ENCODE data around the gene DGKI. TPM values are rescaled to one million over a fixed set of nuclear protein-coding genes. Genes with fewer than 3 reads are reported as not detected.

Gene DGKI
- total RNA-seq, 1 donor from 2014 or later = 5.5 TPM

DNA sequence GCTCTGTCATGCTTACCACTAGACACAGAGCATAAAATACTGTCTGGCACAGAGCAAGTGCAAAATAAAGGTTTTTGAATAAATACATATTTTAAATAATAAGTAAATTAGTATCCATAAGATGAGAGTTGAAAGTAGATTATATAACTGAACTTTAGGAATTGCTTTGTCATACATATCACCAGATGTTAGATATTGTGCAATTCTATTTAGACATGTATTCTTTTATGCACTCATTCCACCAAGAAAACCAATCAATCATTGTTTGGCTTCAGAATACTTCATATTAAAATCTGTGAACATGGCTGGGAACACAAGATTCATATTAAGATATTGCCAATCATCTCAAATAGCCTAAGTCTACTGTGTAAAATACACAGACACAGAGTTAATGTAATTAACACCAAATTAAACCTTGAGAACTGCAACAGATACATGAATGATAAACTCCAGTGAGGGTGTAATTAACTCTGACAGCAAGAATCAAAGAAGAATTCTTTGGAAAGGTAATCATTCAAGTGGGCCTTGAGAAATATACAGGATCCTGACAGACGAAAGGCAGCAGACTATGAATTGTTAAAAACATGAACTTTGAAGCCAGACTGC, 302.2 kb downstream of the DGKI start:
- Mint-ChIP-seq H3K9me3 (no peaks in the 10 kb centered on the region), H3K27me3 (ENCODE audit: insufficient read depth, low read depth) (no peaks in the 10 kb centered on the region), H3K27ac (no peak overlapping the region), H3K4me1 (no peaks in the 10 kb centered on the region), H3K36me3 (no peaks in the 10 kb centered on the region), H3K4me3 (no peak overlapping the region)
- Histone ChIP-seq H3K27me3 (no peaks in the 10 kb centered on the region), H3K4me3 (no peak overlapping the region), H3K36me3 (no peaks in the 10 kb centered on the region), H3K4me1 (no peaks in the 10 kb centered on the region), H3F3A (ENCODE audit: low read depth) (no peaks in the 10 kb centered on the region), H3K9ac (no peak overlapping the region), H3K9me3 (ENCODE audit: low read depth) (no peaks in the 10 kb centered on the region), H3K27ac (no peak overlapping the region), H3K79me2 (ENCODE audit: low read depth) (no peaks in the 10 kb centered on the region), H4K20me1 (ENCODE audit: low read depth) (no peaks in the 10 kb centered on the region), H2AFZ (replicated peaks) (no peak overlapping the region), H3K4me2 (no peak overlapping the region)
- no peak for DNase-seq (ENCODE audit: low spot score)
- TF ChIP-seq EZH2 (IDR thresholded peaks at IDR 0.05) (no peak), EZH2phosphoT487 (IDR thresholded peaks at IDR 0.05) (no peak)
- TF ChIP-seq, protein P1, sequence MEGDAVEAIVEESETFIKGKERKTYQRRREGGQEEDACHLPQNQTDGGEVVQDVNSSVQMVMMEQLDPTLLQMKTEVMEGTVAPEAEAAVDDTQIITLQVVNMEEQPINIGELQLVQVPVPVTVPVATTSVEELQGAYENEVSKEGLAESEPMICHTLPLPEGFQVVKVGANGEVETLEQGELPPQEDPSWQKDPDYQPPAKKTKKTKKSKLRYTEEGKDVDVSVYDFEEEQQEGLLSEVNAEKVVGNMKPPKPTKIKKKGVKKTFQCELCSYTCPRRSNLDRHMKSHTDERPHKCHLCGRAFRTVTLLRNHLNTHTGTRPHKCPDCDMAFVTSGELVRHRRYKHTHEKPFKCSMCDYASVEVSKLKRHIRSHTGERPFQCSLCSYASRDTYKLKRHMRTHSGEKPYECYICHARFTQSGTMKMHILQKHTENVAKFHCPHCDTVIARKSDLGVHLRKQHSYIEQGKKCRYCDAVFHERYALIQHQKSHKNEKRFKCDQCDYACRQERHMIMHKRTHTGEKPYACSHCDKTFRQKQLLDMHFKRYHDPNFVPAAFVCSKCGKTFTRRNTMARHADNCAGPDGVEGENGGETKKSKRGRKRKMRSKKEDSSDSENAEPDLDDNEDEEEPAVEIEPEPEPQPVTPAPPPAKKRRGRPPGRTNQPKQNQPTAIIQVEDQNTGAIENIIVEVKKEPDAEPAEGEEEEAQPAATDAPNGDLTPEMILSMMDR (IDR thresholded peaks at IDR 0.05) = no peak

DNA sequence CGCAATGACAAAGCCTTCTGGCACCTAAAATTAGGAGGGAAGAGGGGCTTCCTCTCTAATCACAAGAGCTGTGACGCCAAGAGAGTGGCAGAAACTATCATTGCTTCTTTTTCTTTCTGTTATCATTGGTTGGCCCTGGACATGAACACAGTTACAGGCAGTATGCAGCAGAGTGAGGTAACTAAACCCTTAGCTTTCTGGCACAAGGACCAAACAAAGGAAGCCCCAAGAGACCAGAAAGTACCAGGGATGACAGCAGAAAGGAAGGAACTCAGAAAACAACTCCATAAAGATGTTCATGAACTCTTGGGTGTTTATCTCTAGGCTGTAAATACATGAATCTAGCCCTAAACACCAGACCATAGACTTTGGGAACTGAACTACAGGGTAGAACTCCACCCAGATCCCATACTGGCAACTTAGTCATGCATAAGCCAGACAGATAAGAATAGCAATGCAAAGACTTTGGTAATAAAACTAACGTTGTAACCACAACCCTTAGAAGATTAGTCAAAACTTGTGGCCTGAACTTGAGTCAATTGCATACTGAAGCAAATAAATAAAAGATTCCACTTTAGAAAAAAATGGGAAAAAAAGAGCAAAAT, 307.6 kb downstream of the DGKI start:
- Histone ChIP-seq H3K9me3 (ENCODE audit: low read depth) (no peaks in the 10 kb centered on the region), H3K9ac (no peak overlapping the region), H4K20me1 (ENCODE audit: low read depth) (no peaks in the 10 kb centered on the region), H3K4me1 (no peaks in the 10 kb centered on the region), H3F3A (ENCODE audit: low read depth) (no peaks in the 10 kb centered on the region), H3K36me3 (no peaks in the 10 kb centered on the region), H3K4me3 (no peak overlapping the region), H3K4me2 (no peak overlapping the region), H3K79me2 (ENCODE audit: low read depth) (no peaks in the 10 kb centered on the region), H3K27ac (no peak overlapping the region), H3K27me3 (no peaks in the 10 kb centered on the region), H2AFZ (replicated peaks) (no peak overlapping the region)
- DNase-seq (ENCODE audit: low spot score) = no peak
- TF ChIP-seq EZH2 (IDR thresholded peaks at IDR 0.05) (no peak), EZH2phosphoT487 (IDR thresholded peaks at IDR 0.05) (no peak)
- TF ChIP-seq, protein P1 (IDR thresholded peaks at IDR 0.05) = no peak
- Mint-ChIP-seq H3K4me1 (no peaks in the 10 kb centered on the region), H3K36me3 (no peaks in the 10 kb centered on the region), H3K9me3 (no peaks in the 10 kb centered on the region), H3K4me3 (no peak overlapping the region), H3K27me3 (ENCODE audit: insufficient read depth, low read depth) (no peaks in the 10 kb centered on the region), H3K27ac (no peak overlapping the region)

DNA sequence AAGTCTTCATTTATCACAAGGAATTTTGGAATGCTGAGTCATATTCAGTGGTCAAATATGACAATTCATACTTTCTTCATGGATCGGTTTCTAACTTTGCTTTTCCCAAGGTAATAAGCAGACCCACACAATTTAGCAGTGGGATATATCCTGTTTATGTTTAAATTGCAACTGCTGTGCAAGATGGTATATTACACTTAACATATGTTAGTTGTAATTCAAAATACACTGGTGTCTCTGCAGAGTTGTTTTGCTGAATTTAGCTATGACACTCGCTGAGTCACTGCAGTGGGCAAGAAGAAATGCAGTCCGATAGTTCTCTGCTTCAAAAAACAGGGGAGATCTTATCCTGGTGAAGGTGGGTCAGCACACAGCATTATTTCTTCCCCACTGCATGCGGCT, 308.4 kb downstream of the DGKI start:
- TF ChIP-seq, protein P1 (IDR thresholded peaks at IDR 0.05) = no peak
- TF ChIP-seq EZH2phosphoT487 (IDR thresholded peaks at IDR 0.05) (no peak), EZH2 (IDR thresholded peaks at IDR 0.05) (no peak)
- H3K4me1 Mint-ChIP-seq = no peaks in the 10 kb centered on the region
- no peak overlapping the region for H3K4me2 ChIP-seq
- no peak for DNase-seq (ENCODE audit: low spot score)
- no peaks in the 10 kb centered on the region for H3F3A ChIP-seq (ENCODE audit: low read depth)
- no peak overlapping the region for H3K27ac Mint-ChIP-seq
- H3K27me3 Mint-ChIP-seq (ENCODE audit: insufficient read depth, low read depth) = no peaks in the 10 kb centered on the region
- no peak overlapping the region for H3K9ac ChIP-seq
- H3K36me3 Mint-ChIP-seq = no peaks in the 10 kb centered on the region
- no peak overlapping the region for H2AFZ ChIP-seq (replicated peaks)
- H3K4me3 Mint-ChIP-seq = no peak overlapping the region
- H3K27me3 ChIP-seq = no peaks in the 10 kb centered on the region
- H3K9me3 Mint-ChIP-seq = no peaks in the 10 kb centered on the region
- H3K9me3 ChIP-seq (ENCODE audit: low read depth) = no peaks in the 10 kb centered on the region
- H3K36me3 ChIP-seq = no peaks in the 10 kb centered on the region
- no peak overlapping the region for H3K27ac ChIP-seq
- H3K4me1 ChIP-seq = no peaks in the 10 kb centered on the region
- no peak overlapping the region for H3K4me3 ChIP-seq
- H3K79me2 ChIP-seq (ENCODE audit: low read depth) = no peaks in the 10 kb centered on the region
- H4K20me1 ChIP-seq (ENCODE audit: low read depth) = no peaks in the 10 kb centered on the region

Data from neural progenitor cell (in vitro differentiated cells).